Calu3 (cell line): ENCODE measurements around the gene ANO2. TPM values are rescaled to one million over a fixed set of nuclear protein-coding genes. Genes with fewer than 3 reads are reported as not detected.
"Not testable (repeated sequence)": the region's sequence is repeated elsewhere in the genome, so short reads cannot be mapped to it uniquely, and the experiment has no call there.

ENCODE experiments used
- BruUV-seq: library from RNA; stranded (reverse); fragments of 400-500 nt; replicated peaks from 2 replicates; lab custom pipeline; 2021; lab: Mats Ljungman, UMichigan
- CTCF ChIA-PET: fragments of 300-600 bp; sonication (Branson Sonifier 250); formaldehyde crosslinking; loops from one replicate; lab custom pipeline; 2022; ENCODE audit warnings: antibody characterized with exemption; lab: Charles Lee
- DNase-seq: peaks from one replicate; pipeline ENCODE4 v3.0.0; 2022
- H3K27ac Mint-ChIP-seq: one replicate; pipeline ENCODE4 v1.8.0; 2022; ENCODE audit warnings: mixed read lengths; ENCODE audit not compliant: unreplicated experiment
- H3K27me3 Mint-ChIP-seq: one replicate; pipeline ENCODE4 v1.8.0; 2022; ENCODE audit warnings: mixed read lengths; ENCODE audit not compliant: unreplicated experiment
- H3K36me3 Mint-ChIP-seq: one replicate; pipeline ENCODE4 v1.8.0; 2022; ENCODE audit warnings: mild to moderate bottlenecking, moderate library complexity, mixed read lengths; ENCODE audit not compliant: insufficient read depth, unreplicated experiment
- H3K4me1 Mint-ChIP-seq: one replicate; pipeline ENCODE4 v1.8.0; 2022; ENCODE audit warnings: mild to moderate bottlenecking, low read depth, mixed read lengths; ENCODE audit not compliant: unreplicated experiment
- H3K4me3 Mint-ChIP-seq: one replicate; pipeline ENCODE4 v1.8.0; 2022; ENCODE audit warnings: mild to moderate bottlenecking, low read depth, moderate library complexity, mixed read lengths; ENCODE audit not compliant: unreplicated experiment
- H3K9me3 Mint-ChIP-seq: one replicate; pipeline ENCODE4 v1.8.0; 2022; ENCODE audit warnings: low read depth, mixed read lengths; ENCODE audit not compliant: unreplicated experiment
- intact Hi-C: fragments of 100-400 bp; cut with micrococcal nuclease; formaldehyde crosslinking; loops from one replicate; pipeline ENCODE4 v1.10.0; 2022; ENCODE audit not compliant: unreplicated experiment
- total RNA-seq: library from RNA; stranded (reverse); gene quantifications from 2 replicates; pipeline ENCODE4 v1.2.3, GENCODE V29; 2022
- TF ChIP-seq, protein P1 (sequence below): fragments of 200-600 bp; IDR thresholded peaks from one replicate; pipeline ENCODE4 v1.8.0; 2022; ENCODE audit warnings: antibody characterized with exemption; ENCODE audit not compliant: unreplicated experiment

ANO2 gene
- total RNA-seq, 1 experiment from 2014 or later: not detected

DNA sequence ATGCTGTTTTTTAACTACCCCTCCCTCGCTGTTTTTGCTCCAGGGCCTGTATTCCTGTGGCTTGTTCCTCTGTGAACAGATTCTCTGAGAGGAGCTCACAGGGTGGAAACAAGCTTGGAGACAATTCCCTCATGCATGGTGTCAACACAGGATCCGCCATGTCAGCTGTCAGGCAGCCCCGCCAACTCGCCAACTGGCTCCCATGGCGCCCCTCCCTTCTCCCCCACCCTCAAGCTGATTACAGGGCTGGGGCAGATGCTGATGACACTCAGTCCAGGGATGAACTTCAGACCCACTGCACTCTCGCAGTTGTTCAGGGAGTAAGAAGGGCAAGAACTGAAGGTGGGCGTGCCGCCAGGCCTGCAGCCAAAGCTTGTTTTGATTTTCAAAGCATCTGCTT, 283.2 kb downstream of the ANO2 start:
- intact Hi-C loops: no loop called here

DNA sequence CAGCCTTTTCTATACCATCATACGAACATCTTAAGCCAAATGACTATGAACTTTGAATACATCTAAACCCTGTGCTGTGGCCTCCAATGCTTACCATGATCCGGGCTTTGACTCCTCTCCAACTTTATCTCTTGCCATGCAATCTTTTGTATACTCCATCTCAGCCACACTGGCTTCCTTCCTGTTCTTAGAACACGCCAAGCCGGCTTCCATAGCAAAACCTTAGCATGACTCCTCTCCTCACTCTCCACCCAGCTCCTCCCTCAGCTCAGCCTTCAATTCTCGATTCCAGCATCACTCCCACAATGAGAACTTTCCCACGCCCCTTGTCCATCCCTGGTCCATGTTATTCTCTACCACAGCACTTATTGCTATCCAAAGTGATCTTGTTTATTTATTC, 284.8 kb downstream of the ANO2 start:
- no peaks in the 10 kb centered on the region for H3K36me3 Mint-ChIP-seq
- H3K27me3 Mint-ChIP-seq: no peaks in the 10 kb centered on the region
- DNase-seq: no peak
- H3K27ac Mint-ChIP-seq: no peak overlapping the region
- H3K4me1 Mint-ChIP-seq: no peaks in the 10 kb centered on the region
- no peak overlapping the region for H3K4me3 Mint-ChIP-seq
- H3K9me3 Mint-ChIP-seq: peaks cover 2% of the 10 kb centered on the region
- TF ChIP-seq, protein P1, sequence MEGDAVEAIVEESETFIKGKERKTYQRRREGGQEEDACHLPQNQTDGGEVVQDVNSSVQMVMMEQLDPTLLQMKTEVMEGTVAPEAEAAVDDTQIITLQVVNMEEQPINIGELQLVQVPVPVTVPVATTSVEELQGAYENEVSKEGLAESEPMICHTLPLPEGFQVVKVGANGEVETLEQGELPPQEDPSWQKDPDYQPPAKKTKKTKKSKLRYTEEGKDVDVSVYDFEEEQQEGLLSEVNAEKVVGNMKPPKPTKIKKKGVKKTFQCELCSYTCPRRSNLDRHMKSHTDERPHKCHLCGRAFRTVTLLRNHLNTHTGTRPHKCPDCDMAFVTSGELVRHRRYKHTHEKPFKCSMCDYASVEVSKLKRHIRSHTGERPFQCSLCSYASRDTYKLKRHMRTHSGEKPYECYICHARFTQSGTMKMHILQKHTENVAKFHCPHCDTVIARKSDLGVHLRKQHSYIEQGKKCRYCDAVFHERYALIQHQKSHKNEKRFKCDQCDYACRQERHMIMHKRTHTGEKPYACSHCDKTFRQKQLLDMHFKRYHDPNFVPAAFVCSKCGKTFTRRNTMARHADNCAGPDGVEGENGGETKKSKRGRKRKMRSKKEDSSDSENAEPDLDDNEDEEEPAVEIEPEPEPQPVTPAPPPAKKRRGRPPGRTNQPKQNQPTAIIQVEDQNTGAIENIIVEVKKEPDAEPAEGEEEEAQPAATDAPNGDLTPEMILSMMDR: no peak
- BruUV-seq: no TSS peak
- CTCF ChIA-PET: no interaction called here
- intact Hi-C loops: no loop called here

More for the DNA sequence above, 283.2 kb downstream of the ANO2 start:
- H3K4me3 Mint-ChIP-seq: no peak overlapping the region
- no peaks in the 10 kb centered on the region for H3K36me3 Mint-ChIP-seq
- no peaks in the 10 kb centered on the region for H3K27me3 Mint-ChIP-seq
- TF ChIP-seq, protein P1: no peak
- no TSS peak for BruUV-seq
- no peak overlapping the region for H3K27ac Mint-ChIP-seq
- H3K4me1 Mint-ChIP-seq: no peaks in the 10 kb centered on the region
- no peak for DNase-seq
- CTCF ChIA-PET: no interaction called here
- peaks cover 3% of the 10 kb centered on the region for H3K9me3 Mint-ChIP-seq

DNA sequence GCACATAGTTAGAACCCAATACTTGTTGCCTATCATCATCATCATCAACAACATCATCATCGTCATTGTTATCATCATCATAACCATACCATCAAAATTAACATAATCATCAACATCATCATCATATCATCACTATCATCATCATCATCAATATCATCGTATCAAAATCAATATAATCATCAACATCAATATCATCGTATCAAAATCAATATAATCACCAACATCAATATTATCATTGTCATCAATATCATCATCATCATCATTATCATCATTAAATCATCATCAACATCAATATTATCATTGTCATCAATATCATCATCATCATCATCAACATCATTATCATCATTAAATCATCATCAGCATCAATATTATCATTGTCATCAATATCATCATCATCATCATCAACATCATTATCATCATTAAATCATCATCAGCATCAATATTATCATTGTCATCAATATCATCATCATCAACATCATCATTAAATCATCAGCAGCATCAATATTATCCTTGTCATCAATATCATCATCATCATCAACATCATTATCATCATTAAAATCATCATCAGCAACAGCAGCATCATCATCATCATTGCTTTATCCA, 286.6 kb downstream of the ANO2 start:
- H3K36me3 Mint-ChIP-seq, BruUV-seq, H3K9me3 Mint-ChIP-seq, CTCF ChIA-PET, intact Hi-C loops, H3K27ac Mint-ChIP-seq, H3K4me1 Mint-ChIP-seq, DNase-seq, H3K4me3 Mint-ChIP-seq, H3K27me3 Mint-ChIP-seq: not testable (repeated sequence)

DNA sequence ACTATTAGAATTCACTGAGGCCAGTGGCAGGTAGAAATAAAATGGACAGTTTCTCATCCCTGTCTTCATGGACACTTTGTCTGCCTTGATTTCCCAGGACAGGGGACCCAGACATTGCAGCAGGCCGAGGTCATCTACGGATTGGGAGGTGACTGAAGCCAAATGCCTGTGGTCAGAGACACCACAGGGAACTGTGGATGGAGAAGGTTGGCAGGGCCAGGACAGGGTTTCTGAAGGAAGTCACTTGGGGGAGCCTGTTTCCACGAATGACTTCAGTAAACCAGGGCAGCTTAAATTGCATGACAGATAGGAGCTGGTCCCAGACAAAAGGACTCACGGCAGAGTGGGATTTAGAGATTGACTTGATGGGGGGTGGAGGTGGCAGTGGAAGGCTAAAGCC, 288.2 kb downstream of the ANO2 start:
- TF ChIP-seq, protein P1: no peak
- intact Hi-C loops: no loop called here
- Mint-ChIP-seq H3K9me3 (no peaks in the 10 kb centered on the region), H3K27ac (no peak overlapping the region), H3K36me3 (no peaks in the 10 kb centered on the region), H3K4me1 (no peaks in the 10 kb centered on the region), H3K4me3 (no peak overlapping the region), H3K27me3 (no peaks in the 10 kb centered on the region)
- no TSS peak for BruUV-seq
- DNase-seq: no peak
- CTCF ChIA-PET: no interaction called here

DNA sequence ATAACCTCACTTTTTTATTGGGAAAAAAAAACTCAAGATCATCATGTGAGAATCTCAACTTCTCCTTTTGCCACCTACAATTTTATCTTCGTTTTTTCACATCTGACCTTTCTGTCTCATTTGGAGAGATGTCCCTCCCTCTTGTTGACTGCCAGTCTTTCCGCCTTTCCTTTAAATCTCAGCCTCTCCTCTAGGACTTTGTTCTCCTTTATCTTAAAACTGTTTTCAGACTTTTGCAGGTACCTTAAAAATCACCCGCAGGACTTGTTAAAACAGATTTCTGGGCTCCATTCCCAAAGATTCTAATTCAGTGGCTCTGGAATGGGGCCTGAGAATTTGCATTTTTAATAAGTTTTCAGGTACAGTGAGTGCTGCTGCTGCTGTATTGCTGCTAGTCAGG, 289.9 kb downstream of the ANO2 start:
- H3K27me3 Mint-ChIP-seq: no peaks in the 10 kb centered on the region
- DNase-seq: no peak
- no peak overlapping the region for H3K4me3 Mint-ChIP-seq
- H3K27ac Mint-ChIP-seq: no peak overlapping the region
- TF ChIP-seq, protein P1: no peak
- no peaks in the 10 kb centered on the region for H3K36me3 Mint-ChIP-seq
- intact Hi-C loops: no loop called here
- CTCF ChIA-PET: no interaction called here
- no peaks in the 10 kb centered on the region for H3K4me1 Mint-ChIP-seq
- no peaks in the 10 kb centered on the region for H3K9me3 Mint-ChIP-seq
- no TSS peak for BruUV-seq
